Measurements from ENCODE around the gene SECISBP2.

GRCh38 chr9:89354471-89354870 lies 36.2 kb downstream of the SECISBP2 start:
- TF ChIP-seq YY1 (IDR thresholded peaks at IDR 0.05; ENCODE audit: insufficient read depth, insufficient read length) (no peak), ZNF274 (IDR thresholded peaks at IDR 0.05; ENCODE audit: low read depth, low read length) (no peak), SUZ12 (IDR thresholded peaks at IDR 0.05; ENCODE audit: extremely low read depth, insufficient read depth, insufficient read length) (no peak)

Measured in NT2/D1 (cell line).